GM20431 (cell line): ENCODE measurements around the gene MAGIX.

ENCODE experiments used
- in situ Hi-C: fragments of 300-500 bp; cut with MseI, MboI; formaldehyde crosslinking; loops from one replicate; pipeline ENCODE4 v1.15.0; 2020; ENCODE audit warnings: low sequenced_read_pairs; ENCODE audit not compliant: unreplicated experiment

MAGIX gene

GRCh38 chrX:49177873-49178480 is 15.4 kb downstream of the MAGIX start:
- in situ Hi-C loops = no loop called here

GRCh38 chrX:49178537-49178936 is 16.0 kb downstream of the MAGIX start:
- in situ Hi-C loops = no loop called here

DNA sequence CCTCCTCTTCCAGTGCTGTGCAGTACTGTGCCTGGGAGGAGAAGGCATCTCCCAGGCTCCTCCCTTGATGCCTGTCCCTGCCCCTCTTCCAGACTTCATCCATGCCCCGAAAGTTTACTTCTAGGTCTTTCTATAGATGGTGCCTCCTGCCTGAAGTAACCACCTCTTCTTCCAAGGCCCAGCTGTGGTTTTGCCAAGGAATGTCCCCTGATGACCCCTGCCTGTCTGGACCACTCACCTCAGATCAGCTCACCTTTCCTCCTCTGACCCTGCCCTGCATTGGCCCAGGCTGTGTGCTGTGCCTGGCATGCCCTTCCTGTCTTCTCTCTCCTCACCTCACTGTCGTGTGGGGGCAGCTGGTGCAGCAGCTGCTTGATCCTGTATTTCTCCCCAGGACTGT is 16.8 kb downstream of the MAGIX start:
- in situ Hi-C loops = no loop called here

DNA sequence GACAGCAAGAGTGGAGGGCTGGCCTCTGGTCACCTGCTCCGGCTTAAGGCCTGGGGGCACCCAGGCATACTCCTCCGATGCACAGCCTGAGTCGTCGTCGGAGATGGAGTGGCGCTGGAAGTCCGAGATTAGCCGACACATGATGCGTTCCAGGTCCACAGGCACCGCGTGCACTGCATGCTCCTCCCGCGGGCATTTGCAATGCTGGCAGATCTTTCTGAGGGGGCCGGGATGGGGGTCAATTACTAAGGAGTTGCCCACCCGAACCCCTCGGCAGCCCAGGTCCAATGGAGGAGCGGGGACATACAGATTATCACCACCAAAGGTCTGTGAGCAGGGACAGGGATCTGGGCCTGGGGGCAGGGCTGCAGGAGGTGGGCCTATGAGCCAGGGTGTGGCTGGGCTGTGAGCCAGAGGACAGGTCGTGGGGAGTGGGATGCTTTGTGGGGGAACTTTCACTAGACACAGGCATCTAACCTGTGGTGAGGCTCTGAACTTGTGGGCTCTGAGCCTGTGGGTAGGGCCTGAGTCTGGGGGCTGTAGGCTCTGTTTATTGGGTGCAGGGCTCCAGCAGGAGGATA is 21.2 kb downstream of the MAGIX start:
- in situ Hi-C loops = no loop called here

DNA sequence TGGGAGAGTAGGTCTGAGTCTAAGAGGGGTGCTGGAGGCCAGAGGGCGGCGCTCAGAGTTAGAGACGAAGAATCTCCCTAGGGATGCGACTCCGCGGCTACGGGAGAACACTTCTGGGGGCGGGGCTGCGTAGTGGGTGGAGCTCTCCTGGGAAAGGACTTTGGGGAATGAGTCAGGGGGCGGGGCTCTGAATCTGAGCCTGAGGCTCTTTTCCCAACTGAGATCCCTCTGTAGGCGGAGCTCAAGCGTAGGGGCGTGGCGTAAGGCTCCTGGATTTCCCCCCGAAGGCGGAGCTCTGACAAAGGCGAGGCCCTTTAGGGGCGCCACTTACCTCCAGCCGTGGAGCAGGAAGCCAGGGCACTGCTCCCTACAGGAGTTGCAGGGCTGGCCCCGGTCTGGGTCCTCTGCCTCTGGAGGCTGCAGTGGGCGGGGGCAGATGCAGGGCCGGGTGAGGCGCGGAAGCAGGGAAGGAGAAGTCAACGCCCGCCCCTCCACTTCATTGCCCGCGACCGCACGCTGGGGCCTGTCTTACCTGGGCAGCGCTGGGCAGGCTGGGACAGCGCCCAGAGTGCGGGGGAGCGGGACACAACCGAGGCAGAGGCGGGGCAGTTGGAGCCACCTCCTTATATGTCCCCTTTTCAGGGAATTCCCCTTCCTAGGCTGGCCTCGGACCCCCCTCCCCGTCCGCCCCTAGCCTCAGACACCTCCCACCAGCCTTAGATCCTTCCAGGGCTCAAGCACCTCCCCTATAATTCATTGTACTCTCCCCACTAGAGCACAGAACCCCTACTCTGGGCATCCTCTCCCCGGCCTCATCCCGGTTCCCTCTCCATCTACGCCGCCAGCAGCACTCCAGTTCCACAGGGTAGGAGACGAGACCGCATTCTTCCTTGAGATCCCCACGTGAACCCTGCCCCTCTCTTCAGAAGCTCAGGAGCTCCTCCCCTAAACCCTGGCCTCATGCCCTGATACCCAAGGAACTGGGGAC is 22.0 kb downstream of the MAGIX start:
- in situ Hi-C loops = no loop called here

DNA sequence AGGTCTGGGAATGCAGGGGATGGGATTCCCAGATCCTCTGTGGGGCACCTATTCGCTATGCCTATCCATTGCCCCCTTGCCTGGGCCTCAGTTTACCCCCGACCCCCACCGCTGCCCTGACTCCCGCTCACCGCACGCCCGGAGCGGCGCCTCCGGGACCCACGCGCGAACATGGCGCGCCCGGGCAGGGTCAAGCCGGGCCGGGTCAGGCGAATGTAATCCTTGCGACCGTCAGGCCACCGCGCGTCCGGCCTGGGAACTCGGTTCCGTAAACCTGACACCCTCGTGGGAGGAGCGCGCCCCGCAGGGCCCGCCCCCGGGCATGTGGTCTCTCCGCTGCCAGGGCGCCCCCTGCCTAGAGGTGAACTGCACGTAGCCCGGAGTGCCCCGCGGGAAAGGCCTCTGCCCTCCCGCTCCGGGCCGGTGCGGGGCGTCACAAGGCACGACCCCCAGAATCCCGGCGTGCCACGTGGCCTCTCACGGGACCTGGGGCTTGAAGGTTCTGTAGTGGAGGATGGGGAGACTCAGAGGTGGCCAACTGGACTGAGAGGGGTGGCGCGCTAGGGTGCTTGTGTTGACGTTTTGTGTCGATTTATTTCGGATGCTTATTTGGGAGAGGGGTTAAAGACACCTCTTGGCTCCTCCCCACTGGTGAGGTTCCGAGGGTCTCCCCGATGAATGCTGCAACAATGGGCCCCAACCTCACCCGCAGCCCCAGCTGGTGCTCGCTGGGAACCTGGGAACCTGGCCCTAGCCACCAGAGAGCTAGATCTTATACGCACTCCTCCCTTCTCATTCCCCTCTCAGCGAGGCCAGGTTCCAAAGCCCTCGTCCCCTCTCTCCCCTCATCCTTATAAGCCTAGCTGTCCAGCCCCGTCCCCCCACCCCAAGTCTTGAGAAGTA is 23.8 kb downstream of the MAGIX start, which contains the start of gene PRICKLE3:
TSS of gene PRICKLE3 (minus strand) at position 249 of the 903 bp plus-strand sequence. CDS start at position 173, 76 bp downstream.
- in situ Hi-C loops = no loop called here

- in situ Hi-C loops = no loop called here
These were observed 24.5 kb downstream of the MAGIX start for GRCh38 chrX:49187028-49187394.

DNA sequence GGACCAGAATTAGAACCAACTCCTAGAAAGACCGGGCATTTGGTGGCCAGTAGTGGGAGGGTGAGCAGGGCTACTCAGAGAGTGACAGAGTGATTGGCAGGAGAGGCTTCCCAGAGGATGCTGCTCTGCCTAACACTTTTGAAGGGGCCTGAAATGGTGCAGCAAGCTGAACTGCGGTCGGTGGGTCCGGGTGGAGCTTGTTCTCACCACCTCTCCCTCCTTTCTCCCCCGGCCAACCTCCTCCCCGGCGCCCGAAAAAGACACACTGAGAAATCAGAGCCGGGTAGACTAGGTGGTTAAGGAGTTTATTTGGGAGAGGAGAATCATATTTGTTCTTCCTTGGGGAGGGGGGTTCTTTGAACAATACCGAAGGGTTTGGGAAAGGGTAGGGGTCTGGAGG is 25.0 kb downstream of the MAGIX start:
- in situ Hi-C loops = no loop called here

- in situ Hi-C loops = no loop called here
These were observed 26.0 kb downstream of the MAGIX start for GRCh38 chrX:49188468-49189076.

DNA sequence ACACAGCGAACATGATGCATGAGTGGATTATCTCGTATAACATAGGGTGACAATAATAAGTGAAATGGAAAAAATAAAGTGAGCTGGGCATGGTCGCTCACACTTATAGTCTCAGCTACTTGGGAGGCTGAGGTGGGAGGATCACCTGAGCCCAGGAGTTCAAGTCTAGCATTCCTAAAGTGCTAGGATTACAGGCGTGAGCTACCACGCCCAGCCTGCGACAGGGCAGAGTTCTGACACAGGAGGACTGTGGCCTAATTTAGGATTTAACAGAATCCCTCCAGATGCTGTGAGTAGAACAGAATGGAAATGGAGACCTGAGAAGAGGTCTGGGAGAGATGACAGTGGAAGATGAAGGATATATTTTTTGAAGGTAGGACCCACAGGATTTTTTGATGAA is 27.0 kb downstream of the MAGIX start:
- in situ Hi-C loops = no loop called here

- in situ Hi-C loops = no loop called here
These were observed 28.4 kb downstream of the MAGIX start for GRCh38 chrX:49190821-49191573.

DNA sequence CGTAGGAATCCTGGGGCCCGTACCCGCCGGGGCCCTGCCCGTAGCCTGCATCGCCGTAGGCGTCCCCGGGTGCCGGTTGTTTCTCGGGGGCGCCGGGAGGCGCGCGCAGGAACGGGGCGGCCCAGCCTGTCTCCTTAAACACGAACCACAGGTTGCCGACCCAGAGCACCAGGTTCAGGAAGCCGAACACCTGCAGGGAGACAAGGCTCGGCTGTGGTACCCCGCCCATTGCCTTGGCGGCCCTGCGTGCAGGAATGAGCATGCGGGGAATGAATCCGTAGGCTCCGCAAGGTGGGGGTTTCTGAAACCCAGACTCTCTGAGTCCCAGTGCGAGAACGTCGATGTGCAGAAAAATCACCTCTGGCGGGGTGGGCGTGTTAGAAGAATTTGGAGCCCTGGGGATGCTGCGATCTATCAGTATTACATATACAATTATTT is 29.0 kb downstream of the MAGIX start:
- in situ Hi-C loops = no loop called here

DNA sequence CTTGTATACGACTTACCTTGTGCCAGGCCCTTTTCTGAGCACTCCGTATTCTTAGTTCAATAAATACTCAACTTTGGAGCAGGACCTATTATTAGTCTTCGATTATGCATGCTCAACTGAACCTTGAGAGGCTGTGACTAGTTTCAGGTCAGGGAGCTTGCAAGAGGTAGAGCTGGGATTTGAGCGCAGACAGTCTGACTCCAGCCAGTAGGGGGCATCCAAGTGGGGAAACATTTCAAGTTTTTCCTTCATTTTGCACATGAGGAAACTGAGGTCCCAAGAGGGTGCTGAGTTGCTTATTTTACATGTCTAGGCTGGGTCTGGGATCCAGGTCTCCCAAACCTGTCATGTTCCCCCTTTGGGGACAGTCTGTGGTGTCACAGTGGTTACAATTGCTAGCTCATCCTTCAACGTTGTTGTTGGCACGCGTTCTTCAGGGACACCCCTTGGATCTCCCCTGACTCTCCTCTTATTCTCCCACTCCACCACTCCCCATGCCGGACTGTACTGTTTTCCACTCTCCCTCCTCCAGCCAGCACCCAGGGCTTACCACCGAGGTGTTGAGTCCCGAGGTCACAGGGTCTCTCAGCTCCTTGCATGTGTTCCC is 30.3 kb downstream of the MAGIX start:
- in situ Hi-C loops = no loop called here

- in situ Hi-C loops = no loop called here
These were observed 31.0 kb downstream of the MAGIX start for GRCh38 chrX:49193542-49193964.

DNA sequence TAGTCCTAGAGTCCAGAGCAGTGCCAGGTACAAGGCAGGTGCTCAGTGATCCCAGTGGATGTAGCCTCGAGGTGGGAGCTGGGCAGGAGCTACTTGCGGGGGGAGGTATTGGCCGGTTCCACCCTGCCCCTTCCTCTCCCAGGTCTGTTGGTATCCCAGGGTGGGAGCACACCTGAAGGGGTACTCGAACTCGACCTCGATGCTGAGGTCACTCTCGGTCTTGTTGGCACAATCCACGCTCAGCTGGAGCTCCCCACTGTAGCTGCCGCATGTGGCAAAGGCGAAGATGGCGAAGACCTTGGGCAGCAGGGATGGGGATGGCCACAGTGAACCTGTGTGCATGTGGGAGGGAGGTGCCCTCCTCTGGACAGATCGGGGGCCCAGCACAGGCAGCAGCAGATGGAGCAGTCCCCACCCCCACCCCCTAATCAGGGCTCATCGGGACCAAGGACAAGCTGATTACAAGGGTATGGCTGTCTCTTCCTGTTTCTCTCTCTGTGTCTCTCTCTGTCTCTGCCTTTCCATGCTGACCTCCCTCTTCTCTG is 35.1 kb downstream of the MAGIX start:
- in situ Hi-C loops = no loop called here

GRCh38 chrX:49198540-49199314 is 36.2 kb downstream of the MAGIX start:
- in situ Hi-C loops = no loop called here

- in situ Hi-C loops = no loop called here
These were observed 36.7 kb downstream of the MAGIX start for GRCh38 chrX:49199315-49199595.
